HepG2 (cell line): ENCODE results near the gene STOM. TPM values are rescaled to one million over a fixed set of nuclear protein-coding genes. Genes with fewer than 3 reads are reported as not detected.
A peak's percentile ranks its signal among the peaks of the same experiment; 100 is the strongest.

ENCODE experiments used
- BORCS8-MEF2B ChIP-seq: sonication (generic); formaldehyde crosslinking; IDR thresholded peaks from 2 replicates; pipeline ENCODE4 v1.8.0; 2022; ENCODE audit warnings: mild to moderate bottlenecking, missing genetic modification reagents
- JARID2 ChIP-seq: sonication (generic); formaldehyde crosslinking; IDR thresholded peaks from 2 replicates; pipeline ENCODE4 v1.8.1; 2023; ENCODE audit warnings: missing genetic modification reagents, inconsistent platforms; ENCODE audit not compliant: insufficient replicate concordance
- KMT2B ChIP-seq: IDR thresholded peaks from 2 replicates; pipeline ENCODE4 v1.6.1; 2016; ENCODE audit warnings: missing genetic modification reagents, missing compliant biosample characterization
- MAX ChIP-seq: IDR thresholded peaks from 2 replicates; pipeline ENCODE4 v1.6.1; 2012; ENCODE audit warnings: inconsistent platforms
- MEIS1 ChIP-seq: sonication (generic); formaldehyde crosslinking; IDR thresholded peaks from 2 replicates; pipeline ENCODE4 v1.9.0; 2021; ENCODE audit warnings: mild to moderate bottlenecking, missing genetic modification reagents, moderate library complexity, borderline replicate concordance
- NCOR1 ChIP-seq: fragments of 200-600 bp; sonication (generic); IDR thresholded peaks from 2 replicates; pipeline ENCODE4 v1.7.0; 2017; ENCODE audit warnings: antibody characterized with exemption, low read length, borderline replicate concordance
- NFIB ChIP-seq: sonication (generic); formaldehyde crosslinking; IDR thresholded peaks from 2 replicates; pipeline ENCODE4 v1.9.0; 2021; ENCODE audit warnings: missing genetic modification reagents, mild to moderate bottlenecking, borderline replicate concordance
- REPIN1 ChIP-seq: sonication (generic); formaldehyde crosslinking; IDR thresholded peaks from 2 replicates; pipeline ENCODE4 v1.8.0; 2022; ENCODE audit warnings: missing genetic modification reagents, low read depth, mild to moderate bottlenecking, borderline replicate concordance
- RFX5 ChIP-seq: IDR thresholded peaks from 2 replicates; pipeline ENCODE4 v1.6.1; 2011; ENCODE audit warnings: low read depth, low read length, improper control_type of control experiment
- SMAD3 ChIP-seq: sonication (generic); formaldehyde crosslinking; IDR thresholded peaks from 2 replicates; pipeline ENCODE4 v1.4.0; 2020; ENCODE audit warnings: missing genetic modification reagents
- SRSF4 ChIP-seq: fragments of 200-400 bp; formaldehyde crosslinking; IDR thresholded peaks from one replicate; pipeline ENCODE4 v1.6.1; 2018; ENCODE audit warnings: mild to moderate bottlenecking, low read depth, low read length, moderate library complexity; ENCODE audit not compliant: poor library complexity, severe bottlenecking
- ZBTB7B ChIP-seq: sonication (generic); formaldehyde crosslinking; IDR thresholded peaks from 2 replicates; pipeline ENCODE4 v1.4.0; 2020; ENCODE audit warnings: missing genetic modification reagents
- ZNF3 ChIP-seq: IDR thresholded peaks from 2 replicates; pipeline ENCODE4 v1.7.0; 2017; ENCODE audit warnings: inconsistent platforms
- ZNF430 ChIP-seq: sonication (generic); formaldehyde crosslinking; IDR thresholded peaks from 2 replicates; pipeline ENCODE4 v1.9.0; 2021; ENCODE audit warnings: mild to moderate bottlenecking, missing genetic modification reagents
- ZNF441 ChIP-seq: sonication (generic); formaldehyde crosslinking; IDR thresholded peaks from 2 replicates; pipeline ENCODE4 v1.7.0; 2021; ENCODE audit warnings: missing genetic modification reagents, borderline replicate concordance
- ZNF547 ChIP-seq: sonication (generic); formaldehyde crosslinking; IDR thresholded peaks from 2 replicates; pipeline ENCODE4 v1.5.1; 2020; ENCODE audit warnings: mild to moderate bottlenecking, missing genetic modification reagents
- ZSCAN30 ChIP-seq: sonication (generic); formaldehyde crosslinking; IDR thresholded peaks from 2 replicates; pipeline ENCODE4 v1.5.0; 2020; ENCODE audit warnings: mild to moderate bottlenecking, missing genetic modification reagents
- polyA plus RNA-seq, 8 experiments: library from polyadenylated mRNA; depleted of rRNA in 3 of 8; stranded (reverse) in 7 of 8; unstranded in 1 of 8; fragments of >200 nt; fragmentation: Illumina TruSeq in 4 of 8; extraction: Trizol in 4 of 8; gene quantifications; 2 replicates each; pipeline versions ENCODE4 v1.2.1 to v1.2.3, GENCODE V29; 2011 to 2016; ENCODE audit warnings: low read depth in 4 of 8, missing spikeins in 1 of 8, mixed read lengths in 1 of 8; ENCODE audit not compliant: insufficient read depth in 1 of 8
- total RNA-seq, 5 experiments: library from RNA; depleted of rRNA; stranded (reverse); fragments of >200 nt; fragmentation: Illumina TruSeq; extraction: Trizol; gene quantifications; 2 replicates each; pipeline ENCODE4 v1.2.3, GENCODE V29; 2016; ENCODE audit warnings: low read depth in 1 of 5
- TF ChIP-seq, protein P1 (sequence below): sonication (generic); IDR thresholded peaks from 2 replicates; pipeline ENCODE4 v1.6.1; 2016; ENCODE audit warnings: low read depth, borderline replicate concordance
- TF ChIP-seq, protein P2 (sequence below): sonication (generic); formaldehyde crosslinking; conservative IDR thresholded peaks from 2 replicates; pipeline ENCODE4 v1.8.1; 2023; ENCODE audit warnings: missing genetic modification reagents
- TF ChIP-seq, protein P3 (sequence below): IDR thresholded peaks from 2 replicates; pipeline ENCODE4 v1.6.1; 2016; ENCODE audit warnings: low read depth, borderline replicate concordance
- TF ChIP-seq, protein P4 (sequence below): sonication (generic); formaldehyde crosslinking; IDR thresholded peaks from 2 replicates; pipeline ENCODE4 v1.5.0; 2020; ENCODE audit warnings: mild to moderate bottlenecking, missing genetic modification reagents, borderline replicate concordance
- TF ChIP-seq, protein P5 (sequence below): sonication (generic); formaldehyde crosslinking; IDR thresholded peaks from 2 replicates; pipeline ENCODE4 v1.8.0; 2022; ENCODE audit warnings: mild to moderate bottlenecking, missing genetic modification reagents, moderate library complexity

The STOM gene
- total and polyA plus RNA-seq, 2 of the 13 experiments (the other 11 are each of a cell fraction or from before 2014, with no cell fraction given) = 43.6 to 165 TPM

DNA sequence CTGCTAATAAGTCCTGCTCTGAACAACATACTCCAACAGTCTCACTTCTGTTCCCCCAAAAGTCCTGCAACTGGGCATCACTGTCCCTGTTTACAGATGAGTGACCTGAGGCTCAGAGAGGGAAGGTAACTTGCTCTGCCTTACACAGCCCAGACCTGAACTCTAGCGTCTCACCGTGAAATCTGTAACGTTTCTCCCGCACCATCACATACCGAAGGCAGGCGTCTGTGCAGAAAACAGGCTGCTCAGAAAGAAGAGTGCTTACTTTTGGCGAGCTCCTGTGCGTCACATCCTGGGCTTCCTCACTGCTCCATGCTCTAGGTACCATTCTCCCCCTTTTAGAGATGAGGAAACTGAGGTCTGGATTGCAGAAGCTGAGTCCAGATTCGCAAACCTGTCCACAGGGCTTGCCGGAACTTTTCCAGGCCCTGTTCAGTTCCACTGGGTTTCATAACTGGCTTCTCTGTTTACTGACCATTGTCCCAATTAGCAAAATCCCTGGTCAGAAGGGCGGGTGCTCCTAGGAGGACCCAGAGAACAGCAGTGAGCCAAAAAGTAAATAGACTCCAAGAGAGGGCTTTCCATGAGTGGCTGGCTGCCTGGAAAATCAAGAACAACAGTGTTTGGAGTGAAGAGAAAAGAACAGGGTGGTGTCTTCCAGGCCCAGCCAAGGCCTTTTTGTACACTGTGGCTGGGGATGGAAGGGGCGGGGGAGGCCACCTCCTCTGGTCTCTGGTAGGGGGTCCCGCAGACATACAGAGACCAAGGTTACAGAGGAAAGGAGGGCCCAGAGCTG, 75.0 kb downstream of the STOM start (continued):
- peak; percentile 62; the same call in 1 of the 2 replicates for TF ChIP-seq REPIN1
- no peak for TF ChIP-seq MAX
- TF ChIP-seq, protein P1, sequence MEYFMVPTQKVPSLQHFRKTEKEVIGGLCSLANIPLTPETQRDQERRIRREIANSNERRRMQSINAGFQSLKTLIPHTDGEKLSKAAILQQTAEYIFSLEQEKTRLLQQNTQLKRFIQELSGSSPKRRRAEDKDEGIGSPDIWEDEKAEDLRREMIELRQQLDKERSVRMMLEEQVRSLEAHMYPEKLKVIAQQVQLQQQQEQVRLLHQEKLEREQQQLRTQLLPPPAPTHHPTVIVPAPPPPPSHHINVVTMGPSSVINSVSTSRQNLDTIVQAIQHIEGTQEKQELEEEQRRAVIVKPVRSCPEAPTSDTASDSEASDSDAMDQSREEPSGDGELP = no peak
- TF ChIP-seq ZNF3 (CRISPR knock-in tag) = 0 out of 2 replicates have a peak, but pooled peaks have one; percentile 49
- TF ChIP-seq, protein P2, sequence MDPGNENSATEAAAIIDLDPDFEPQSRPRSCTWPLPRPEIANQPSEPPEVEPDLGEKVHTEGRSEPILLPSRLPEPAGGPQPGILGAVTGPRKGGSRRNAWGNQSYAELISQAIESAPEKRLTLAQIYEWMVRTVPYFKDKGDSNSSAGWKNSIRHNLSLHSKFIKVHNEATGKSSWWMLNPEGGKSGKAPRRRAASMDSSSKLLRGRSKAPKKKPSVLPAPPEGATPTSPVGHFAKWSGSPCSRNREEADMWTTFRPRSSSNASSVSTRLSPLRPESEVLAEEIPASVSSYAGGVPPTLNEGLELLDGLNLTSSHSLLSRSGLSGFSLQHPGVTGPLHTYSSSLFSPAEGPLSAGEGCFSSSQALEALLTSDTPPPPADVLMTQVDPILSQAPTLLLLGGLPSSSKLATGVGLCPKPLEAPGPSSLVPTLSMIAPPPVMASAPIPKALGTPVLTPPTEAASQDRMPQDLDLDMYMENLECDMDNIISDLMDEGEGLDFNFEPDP (CRISPR knock-in tag) = no peak
- TF ChIP-seq, protein P3, sequence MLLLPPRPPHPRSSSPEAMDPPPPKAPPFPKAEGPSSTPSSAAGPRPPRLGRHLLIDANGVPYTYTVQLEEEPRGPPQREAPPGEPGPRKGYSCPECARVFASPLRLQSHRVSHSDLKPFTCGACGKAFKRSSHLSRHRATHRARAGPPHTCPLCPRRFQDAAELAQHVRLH (CRISPR knock-in tag) = no peak; the same call in 1 of the 2 replicates
- TF ChIP-seq, protein P4, sequence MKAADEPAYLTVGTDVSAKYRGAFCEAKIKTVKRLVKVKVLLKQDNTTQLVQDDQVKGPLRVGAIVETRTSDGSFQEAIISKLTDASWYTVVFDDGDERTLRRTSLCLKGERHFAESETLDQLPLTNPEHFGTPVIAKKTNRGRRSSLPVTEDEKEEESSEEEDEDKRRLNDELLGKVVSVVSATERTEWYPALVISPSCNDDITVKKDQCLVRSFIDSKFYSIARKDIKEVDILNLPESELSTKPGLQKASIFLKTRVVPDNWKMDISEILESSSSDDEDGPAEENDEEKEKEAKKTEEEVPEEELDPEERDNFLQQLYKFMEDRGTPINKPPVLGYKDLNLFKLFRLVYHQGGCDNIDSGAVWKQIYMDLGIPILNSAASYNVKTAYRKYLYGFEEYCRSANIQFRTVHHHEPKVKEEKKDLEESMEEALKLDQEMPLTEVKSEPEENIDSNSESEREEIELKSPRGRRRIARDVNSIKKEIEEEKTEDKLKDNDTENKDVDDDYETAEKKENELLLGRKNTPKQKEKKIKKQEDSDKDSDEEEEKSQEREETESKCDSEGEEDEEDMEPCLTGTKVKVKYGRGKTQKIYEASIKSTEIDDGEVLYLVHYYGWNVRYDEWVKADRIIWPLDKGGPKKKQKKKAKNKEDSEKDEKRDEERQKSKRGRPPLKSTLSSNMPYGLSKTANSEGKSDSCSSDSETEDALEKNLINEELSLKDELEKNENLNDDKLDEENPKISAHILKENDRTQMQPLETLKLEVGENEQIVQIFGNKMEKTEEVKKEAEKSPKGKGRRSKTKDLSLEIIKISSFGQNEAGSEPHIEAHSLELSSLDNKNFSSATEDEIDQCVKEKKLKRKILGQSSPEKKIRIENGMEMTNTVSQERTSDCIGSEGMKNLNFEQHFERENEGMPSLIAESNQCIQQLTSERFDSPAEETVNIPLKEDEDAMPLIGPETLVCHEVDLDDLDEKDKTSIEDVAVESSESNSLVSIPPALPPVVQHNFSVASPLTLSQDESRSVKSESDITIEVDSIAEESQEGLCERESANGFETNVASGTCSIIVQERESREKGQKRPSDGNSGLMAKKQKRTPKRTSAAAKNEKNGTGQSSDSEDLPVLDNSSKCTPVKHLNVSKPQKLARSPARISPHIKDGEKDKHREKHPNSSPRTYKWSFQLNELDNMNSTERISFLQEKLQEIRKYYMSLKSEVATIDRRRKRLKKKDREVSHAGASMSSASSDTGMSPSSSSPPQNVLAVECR = 0 out of 2 replicates have a peak, but pooled peaks have one; percentile 4
- 0 out of 2 replicates have a peak, but pooled peaks have one; percentile 10 for TF ChIP-seq KMT2B
- TF ChIP-seq BORCS8-MEF2B (CRISPR knock-in tag) = no peak
- no peak for TF ChIP-seq MEIS1 (CRISPR knock-in tag)
- TF ChIP-seq ZSCAN30 (CRISPR knock-in tag) = no peak
- no peak for TF ChIP-seq RFX5
- TF ChIP-seq SRSF4 = no peak
- TF ChIP-seq JARID2 (CRISPR knock-in tag) = no peak
- TF ChIP-seq, protein P5, sequence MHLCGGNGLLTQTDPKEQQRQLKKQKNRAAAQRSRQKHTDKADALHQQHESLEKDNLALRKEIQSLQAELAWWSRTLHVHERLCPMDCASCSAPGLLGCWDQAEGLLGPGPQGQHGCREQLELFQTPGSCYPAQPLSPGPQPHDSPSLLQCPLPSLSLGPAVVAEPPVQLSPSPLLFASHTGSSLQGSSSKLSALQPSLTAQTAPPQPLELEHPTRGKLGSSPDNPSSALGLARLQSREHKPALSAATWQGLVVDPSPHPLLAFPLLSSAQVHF (CRISPR knock-in tag) = no peak
- peak; percentile 58; the same call in 1 of the 2 replicates for TF ChIP-seq NCOR1
- no peak; the same call in 1 of the 2 replicates for TF ChIP-seq ZNF441
- TF ChIP-seq NFIB (CRISPR knock-in tag) = no peak
- no peak for TF ChIP-seq ZNF430 (CRISPR knock-in tag)
- peak; percentile 74 for TF ChIP-seq ZBTB7B (CRISPR knock-in tag)
- peak; percentile 63; the same call in 1 of the 2 replicates for TF ChIP-seq SMAD3
- TF ChIP-seq ZNF547 (CRISPR knock-in tag) = no peak
